Fibroblast of lung (primary cell): ENCODE results near the gene WNK1. TPM values are rescaled to one million over a fixed set of nuclear protein-coding genes. Genes with fewer than 3 reads are reported as not detected.

Experiments
- DNase-seq, 2 donors: peaks; one replicate each; pipeline versions ENCODE4 v3.0.0 to v3.0.0-alpha.2; 2010; ENCODE audit warnings: low read depth in 2 of 2
- H2AFZ ChIP-seq: 2 replicates; pipeline ENCODE4 v1.5.1; 2012; ENCODE audit warnings: low read length, control low read depth, inconsistent platforms
- H3K27ac ChIP-seq: 2 replicates; pipeline ENCODE4 v1.5.1; 2011; ENCODE audit warnings: low read length, control low read depth; ENCODE audit not compliant: insufficient read depth
- H3K27me3 ChIP-seq: 2 replicates; pipeline ENCODE4 v1.5.1; 2011; ENCODE audit warnings: mild to moderate bottlenecking, low read length; ENCODE audit not compliant: control insufficient read depth, insufficient read depth
- H3K36me3 ChIP-seq: 2 replicates; pipeline ENCODE4 v1.5.1; 2011; ENCODE audit warnings: low read length; ENCODE audit not compliant: control insufficient read depth, insufficient read depth
- H3K4me1 ChIP-seq: 2 replicates; pipeline ENCODE4 v1.5.1; 2011; ENCODE audit warnings: low read length; ENCODE audit not compliant: control insufficient read depth, insufficient read depth; ENCODE audit errors: extremely low read depth
- H3K4me2 ChIP-seq: 2 replicates; pipeline ENCODE4 v1.5.1; 2011; ENCODE audit warnings: low read length, control low read depth; ENCODE audit not compliant: insufficient read depth; ENCODE audit errors: extremely low read depth
- H3K4me3 ChIP-seq, 4 experiments: fragments of 200-600 bp in 1 of 4; sonication (generic) in 1 of 4; replicated peaks in 1 of 4; 2 replicates each; pipeline ENCODE4 v1.5.1; 2011 to 2016; ENCODE audit warnings: low read length in 4 of 4, low read depth in 3 of 4, mild to moderate bottlenecking in 3 of 4, control low read depth in 2 of 4, inconsistent platforms in 1 of 4, mixed read lengths in 1 of 4; ENCODE audit not compliant: insufficient read depth in 1 of 4; ENCODE audit errors: control extremely low read depth in 1 of 4
- H3K79me2 ChIP-seq: 2 replicates; pipeline ENCODE4 v1.5.1; 2012; ENCODE audit warnings: mild to moderate bottlenecking, low read length, inconsistent platforms; ENCODE audit not compliant: control insufficient read depth, insufficient read depth
- H3K9ac ChIP-seq: 2 replicates; pipeline ENCODE4 v1.5.1; 2011; ENCODE audit warnings: mild to moderate bottlenecking, low read length, control low read depth; ENCODE audit not compliant: insufficient read depth
- H3K9me3 ChIP-seq: 2 replicates; pipeline ENCODE4 v1.5.1; 2012; ENCODE audit warnings: low read depth, low read length; ENCODE audit not compliant: control insufficient read depth, insufficient read depth
- H4K20me1 ChIP-seq: 2 replicates; pipeline ENCODE4 v1.5.1; 2011; ENCODE audit warnings: low read length; ENCODE audit not compliant: control insufficient read depth, insufficient read depth; ENCODE audit errors: extremely low read depth
- CTCF ChIP-seq, 2 donors: IDR thresholded peaks in 1 of 2; conservative IDR thresholded peaks in 1 of 2; 1 replicate in 1 of 2; 2 replicates in 1 of 2; pipeline ENCODE4 v1.5.1; 2011 to 2012; ENCODE audit warnings: low read length in 2 of 2, control low read depth in 1 of 2, inconsistent platforms in 1 of 2, low read depth in 1 of 2, mild to moderate bottlenecking in 1 of 2
- EZH2 ChIP-seq: IDR thresholded peaks from 2 replicates; pipeline ENCODE4 v1.5.1; 2012; ENCODE audit warnings: low read length, control low read depth, mild to moderate bottlenecking; ENCODE audit errors: missing control alignments
- polyA plus RNA-seq, 2 donors: library from polyadenylated mRNA; depleted of rRNA in 1 of 2; stranded (reverse) in 1 of 2; unstranded in 1 of 2; fragments of >200 nt; gene quantifications; 2 replicates each; pipeline ENCODE4 v1.2.1, GENCODE V29; 2011 to 2012; ENCODE audit warnings: missing spikeins in 1 of 2
- total RNA-seq: library from RNA; depleted of rRNA; stranded (reverse); fragments of >200 nt; gene quantifications from 2 replicates; pipeline ENCODE4 v1.2.1, GENCODE V29; 2014

Gene WNK1
- total and polyA plus RNA-seq, 2 donors (not counting 1 experiment from before 2014, with no cell fraction given), result 38.5 to 130 TPM

GRCh38 chr12:754851-755562 lies 2.6 kb downstream of the WNK1 start:
- H3K4me2 ChIP-seq, result peak overlapping the region; percentile 95
- H3K36me3 ChIP-seq, result no peaks in the 10 kb centered on the region
- peak overlapping the region; percentile 73 for H3K27ac ChIP-seq
- H3K79me2 ChIP-seq, result peaks cover 68% of the 10 kb centered on the region
- H3K27me3 ChIP-seq, result no peaks in the 10 kb centered on the region
- DNase-seq, result peak; percentile 61 to 79
- H4K20me1 ChIP-seq, result peaks cover 2% of the 10 kb centered on the region
- no peak overlapping the region for H2AFZ ChIP-seq
- H3K4me1 ChIP-seq, result peaks cover 5% of the 10 kb centered on the region
- no peak overlapping the region for H3K9ac ChIP-seq
- no peak for TF ChIP-seq EZH2
- peak; percentile 16 to 54 for TF ChIP-seq CTCF (conservative IDR thresholded peaks at IDR 0.05 in 1 of 2, IDR thresholded peaks at IDR 0.05 in 1 of 2; ENCODE audit: low read depth in 1 of 2, low read length in 2 of 2)
- no peaks in the 10 kb centered on the region for H3K9me3 ChIP-seq
- H3K4me3 ChIP-seq, result peak overlapping the region; percentile 73 to 94 (median 86)

GRCh38 chr12:759628-760027 lies 7.2 kb downstream of the WNK1 start:
- H3K36me3 ChIP-seq, result peaks cover 2% of the 10 kb centered on the region
- H3K4me3 ChIP-seq, result no peak overlapping the region
- DNase-seq, result no peak
- peaks cover 90% of the 10 kb centered on the region for H3K79me2 ChIP-seq
- H3K9me3 ChIP-seq, result no peaks in the 10 kb centered on the region
- H2AFZ ChIP-seq, result no peak overlapping the region
- H4K20me1 ChIP-seq, result peaks cover 2% of the 10 kb centered on the region
- no peak overlapping the region for H3K9ac ChIP-seq
- no peak overlapping the region for H3K27ac ChIP-seq
- no peaks in the 10 kb centered on the region for H3K27me3 ChIP-seq
- no peaks in the 10 kb centered on the region for H3K4me1 ChIP-seq
- no peak for TF ChIP-seq CTCF (conservative IDR thresholded peaks at IDR 0.05 in 1 of 2, IDR thresholded peaks at IDR 0.05 in 1 of 2; ENCODE audit: low read depth in 1 of 2, low read length in 2 of 2)
- TF ChIP-seq EZH2, result no peak
- no peak overlapping the region for H3K4me2 ChIP-seq

DNA sequence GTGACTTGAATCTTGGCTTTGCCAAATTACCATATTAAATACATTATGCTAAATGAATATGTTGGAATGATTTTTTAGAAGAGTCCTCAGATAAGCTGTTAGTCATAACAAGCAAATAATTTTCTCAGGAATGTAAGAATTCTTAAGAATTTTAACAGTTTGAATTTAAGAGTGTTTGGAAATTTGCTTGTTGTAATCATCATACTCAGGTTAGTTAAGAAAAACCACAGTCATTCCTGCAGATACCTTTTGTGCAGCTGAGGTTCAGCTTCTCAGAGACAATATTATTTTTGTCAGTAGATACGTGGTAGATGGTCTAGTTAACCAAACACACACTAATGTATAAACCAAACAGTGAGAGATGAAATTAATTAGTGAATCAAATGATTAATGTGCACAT lies 8.9 kb downstream of the WNK1 start:
- DNase-seq, result peak in 1 of 2 donors; percentile 74
- no peaks in the 10 kb centered on the region for H3K9me3 ChIP-seq
- no peaks in the 10 kb centered on the region for H3K27me3 ChIP-seq
- no peaks in the 10 kb centered on the region for H3K4me1 ChIP-seq
- no peak overlapping the region for H3K27ac ChIP-seq
- H3K36me3 ChIP-seq, result peaks cover 2% of the 10 kb centered on the region
- no peak overlapping the region for H2AFZ ChIP-seq
- TF ChIP-seq CTCF (conservative IDR thresholded peaks at IDR 0.05 in 1 of 2, IDR thresholded peaks at IDR 0.05 in 1 of 2; ENCODE audit: low read depth in 1 of 2, low read length in 2 of 2) (no peak), EZH2 (no peak)
- no peak overlapping the region for H3K9ac ChIP-seq
- peaks cover under 1% of the 10 kb centered on the region for H4K20me1 ChIP-seq
- no peak overlapping the region for H3K4me3 ChIP-seq
- no peak overlapping the region for H3K4me2 ChIP-seq
- peaks cover 87% of the 10 kb centered on the region for H3K79me2 ChIP-seq
